ENCODE results near the gene PTPN18. TPM values are rescaled to one million over a fixed set of nuclear protein-coding genes. Genes with fewer than 3 reads are reported as not detected.

The PTPN18 gene
- total RNA-seq, 1 donor from 2014 or later, result 26.0 TPM

GRCh38 chr2:130382313-130382917, 26.6 kb downstream of the PTPN18 start:
- peaks cover 13% of the 10 kb centered on the region for H3K36me3 Mint-ChIP-seq (ENCODE audit: low read depth)
- no peaks in the 10 kb centered on the region for H3K27me3 Mint-ChIP-seq (ENCODE audit: low read depth)
- no peaks in the 10 kb centered on the region for H3K9me3 Mint-ChIP-seq (ENCODE audit: low read depth)
- H3K4me3 Mint-ChIP-seq (ENCODE audit: unreplicated experiment), result no peak overlapping the region
- H3K27ac Mint-ChIP-seq (ENCODE audit: unreplicated experiment), result no peak overlapping the region
- TF ChIP-seq, protein P1, sequence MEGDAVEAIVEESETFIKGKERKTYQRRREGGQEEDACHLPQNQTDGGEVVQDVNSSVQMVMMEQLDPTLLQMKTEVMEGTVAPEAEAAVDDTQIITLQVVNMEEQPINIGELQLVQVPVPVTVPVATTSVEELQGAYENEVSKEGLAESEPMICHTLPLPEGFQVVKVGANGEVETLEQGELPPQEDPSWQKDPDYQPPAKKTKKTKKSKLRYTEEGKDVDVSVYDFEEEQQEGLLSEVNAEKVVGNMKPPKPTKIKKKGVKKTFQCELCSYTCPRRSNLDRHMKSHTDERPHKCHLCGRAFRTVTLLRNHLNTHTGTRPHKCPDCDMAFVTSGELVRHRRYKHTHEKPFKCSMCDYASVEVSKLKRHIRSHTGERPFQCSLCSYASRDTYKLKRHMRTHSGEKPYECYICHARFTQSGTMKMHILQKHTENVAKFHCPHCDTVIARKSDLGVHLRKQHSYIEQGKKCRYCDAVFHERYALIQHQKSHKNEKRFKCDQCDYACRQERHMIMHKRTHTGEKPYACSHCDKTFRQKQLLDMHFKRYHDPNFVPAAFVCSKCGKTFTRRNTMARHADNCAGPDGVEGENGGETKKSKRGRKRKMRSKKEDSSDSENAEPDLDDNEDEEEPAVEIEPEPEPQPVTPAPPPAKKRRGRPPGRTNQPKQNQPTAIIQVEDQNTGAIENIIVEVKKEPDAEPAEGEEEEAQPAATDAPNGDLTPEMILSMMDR (IDR thresholded peaks at IDR 0.05), result no peak
- DNase-seq (ENCODE audit: low spot score), result no peak
- peaks cover 15% of the 10 kb centered on the region for H3K4me1 Mint-ChIP-seq (ENCODE audit: low read depth)

DNA sequence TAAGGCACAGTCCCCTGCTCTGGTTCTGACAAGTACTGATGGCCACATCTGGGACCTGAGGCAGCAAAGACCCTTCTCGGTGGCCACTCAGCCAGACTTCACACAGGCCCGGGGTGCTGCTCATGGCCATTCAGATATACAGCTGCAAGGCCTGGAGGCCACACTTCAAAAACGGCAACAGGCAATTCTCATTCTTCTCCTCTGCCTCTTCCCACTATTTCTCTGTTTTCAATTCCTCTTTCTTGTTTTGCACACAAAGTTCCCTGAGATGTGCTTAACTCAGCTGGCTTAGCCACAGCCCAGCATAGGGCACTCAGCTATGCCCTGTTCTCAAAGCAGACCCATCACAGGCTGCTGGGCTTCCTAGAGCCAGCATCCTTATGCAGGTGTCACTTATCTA, 29.9 kb downstream of the PTPN18 start:
- TF ChIP-seq, protein P1 (IDR thresholded peaks at IDR 0.05), result no peak

GRCh38 chr2:130387071-130387400, 31.2 kb downstream of the PTPN18 start:
- Mint-ChIP-seq H3K9me3 (ENCODE audit: low read depth) (peaks cover 2% of the 10 kb centered on the region), H3K4me1 (ENCODE audit: low read depth) (peaks cover 24% of the 10 kb centered on the region), H3K27ac (ENCODE audit: unreplicated experiment) (no peak overlapping the region), H3K27me3 (ENCODE audit: low read depth) (no peaks in the 10 kb centered on the region), H3K36me3 (ENCODE audit: low read depth) (peaks cover 3% of the 10 kb centered on the region), H3K4me3 (ENCODE audit: unreplicated experiment) (no peak overlapping the region)
- DNase-seq (ENCODE audit: low spot score), result no peak
- TF ChIP-seq, protein P1 (IDR thresholded peaks at IDR 0.05), result no peak

More for the DNA sequence above, 29.9 kb downstream of the PTPN18 start:
- no peak overlapping the region for H3K27ac Mint-ChIP-seq (ENCODE audit: unreplicated experiment)
- no peak for DNase-seq (ENCODE audit: low spot score)
- no peaks in the 10 kb centered on the region for H3K27me3 Mint-ChIP-seq (ENCODE audit: low read depth)
- peaks cover 2% of the 10 kb centered on the region for H3K9me3 Mint-ChIP-seq (ENCODE audit: low read depth)
- no peak overlapping the region for H3K4me3 Mint-ChIP-seq (ENCODE audit: unreplicated experiment)
- H3K4me1 Mint-ChIP-seq (ENCODE audit: low read depth), result peaks cover 16% of the 10 kb centered on the region
- peaks cover 6% of the 10 kb centered on the region for H3K36me3 Mint-ChIP-seq (ENCODE audit: low read depth)

GRCh38 chr2:130387804-130388203, 31.9 kb downstream of the PTPN18 start:
- Mint-ChIP-seq H3K4me3 (ENCODE audit: unreplicated experiment) (no peak overlapping the region), H3K9me3 (ENCODE audit: low read depth) (peaks cover 2% of the 10 kb centered on the region), H3K27me3 (ENCODE audit: low read depth) (no peaks in the 10 kb centered on the region), H3K27ac (ENCODE audit: unreplicated experiment) (no peak overlapping the region), H3K4me1 (ENCODE audit: low read depth) (peaks cover 28% of the 10 kb centered on the region), H3K36me3 (ENCODE audit: low read depth) (no peaks in the 10 kb centered on the region)
- DNase-seq (ENCODE audit: low spot score), result no peak
- TF ChIP-seq, protein P1 (IDR thresholded peaks at IDR 0.05), result no peak

DNA sequence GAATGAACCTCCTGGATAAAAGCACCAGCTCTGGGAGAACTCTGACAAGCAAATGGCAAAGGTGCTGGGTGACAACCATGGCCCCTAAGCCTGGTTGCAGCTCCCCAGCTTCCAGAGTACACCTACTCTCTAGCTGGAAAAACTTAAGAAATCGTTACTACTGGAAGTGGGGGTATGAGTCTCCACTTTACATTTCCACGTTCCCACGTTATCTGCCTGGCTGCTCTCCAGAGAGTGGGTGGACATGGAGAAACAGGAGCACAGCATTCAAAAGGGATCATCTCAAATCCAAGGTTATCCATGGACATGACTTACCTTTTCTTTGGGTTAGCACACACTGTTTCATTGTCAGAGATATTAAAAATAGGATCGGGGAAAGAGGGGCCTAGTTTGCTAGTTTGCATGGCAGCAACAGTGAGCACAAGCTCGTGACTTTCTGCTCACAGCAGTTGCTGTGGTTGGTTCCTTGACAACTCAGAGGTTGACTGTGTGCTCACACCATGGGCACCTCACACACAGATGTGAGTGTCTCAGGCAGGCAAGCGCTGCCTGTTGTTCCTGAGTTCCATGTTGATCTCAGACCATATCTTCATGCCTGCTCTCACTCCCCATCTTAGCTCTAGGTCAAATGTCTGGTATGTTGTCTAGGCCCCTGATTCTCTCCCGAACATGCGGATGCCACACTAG, 32.5 kb downstream of the PTPN18 start:
- peaks cover 29% of the 10 kb centered on the region for H3K4me1 Mint-ChIP-seq (ENCODE audit: low read depth)
- H3K27me3 Mint-ChIP-seq (ENCODE audit: low read depth), result no peaks in the 10 kb centered on the region
- TF ChIP-seq, protein P1 (IDR thresholded peaks at IDR 0.05), result no peak
- H3K4me3 Mint-ChIP-seq (ENCODE audit: unreplicated experiment), result no peak overlapping the region
- DNase-seq (ENCODE audit: low spot score), result no peak
- H3K9me3 Mint-ChIP-seq (ENCODE audit: low read depth), result peaks cover 2% of the 10 kb centered on the region
- H3K36me3 Mint-ChIP-seq (ENCODE audit: low read depth), result no peaks in the 10 kb centered on the region
- H3K27ac Mint-ChIP-seq (ENCODE audit: unreplicated experiment), result no peak overlapping the region

Data from chondrocyte (in vitro differentiated cells).